Measurements from ENCODE around the gene DTWD2.
"Not testable (repeated sequence)": the region's sequence is repeated elsewhere in the genome, so short reads cannot be mapped to it uniquely, and the experiment has no call there.

GRCh38 chr5:118964388-118964787 is 24.0 kb downstream of the DTWD2 start:
- not testable (repeated sequence) for TF ChIP-seq POLR2A, CTCF (IDR thresholded peaks at IDR 0.05)
